Heart left ventricle (tissue), 13 donors: ENCODE data around the gene TMCO6.

Experiments used
- POLR2A ChIP-seq, 2 donors: fragments of 450-650 bp; IDR thresholded peaks; one replicate each; pipeline ENCODE4 v1.6.1; 2017; ENCODE audit warnings: antibody characterized with exemption in 2 of 2, mild to moderate bottlenecking in 2 of 2, moderate library complexity in 2 of 2
- TF ChIP-seq, protein P1 (sequence below), 12 donors: fragments of 200-600 bp; sonication (generic) in 4 of 12; IDR thresholded peaks; one replicate each; pipeline versions ENCODE4 v1.5.0 to v1.8.0; 2018 to 2022; ENCODE audit warnings: antibody characterized with exemption in 12 of 12, mild to moderate bottlenecking in 5 of 12
- donor health status: ischemic (EF 13 %, LVEDD 7.1; RV severe dilation, severe dysfunction).
- donor health status: DM: no; HTN: yes; CAD: no.
- donor health status: DM: no; HTN: no; CAD: no.
- donor health status: ischemic (EF 25% LVEDD 6.9; RV normal size, moderate dysfunction).
- donor health status: ischemic (EF 25% LVEDD 5.7; RV mildly dilated, moderate dysfunction).
- donor health status: ischemic (EF 35%, LVEDD 5.7; RV mildly dilated, moderate dysfunction).
- donor health status: nonischemic (EF 11% LVEDD 7.7; RV severe dilation, severe dysfunction).
- donor health status: DM: yes; HTN: yes; CAD: no.
- donor health status: PGD.
- donor health status: ischemic (EF 29% LVEDD 5.4; RV normal size, mild dysfunction).
- donor health status: nonischemic (EF 23%, LVEDD 6.1; RV moderate dilation, normal function).

DNA sequence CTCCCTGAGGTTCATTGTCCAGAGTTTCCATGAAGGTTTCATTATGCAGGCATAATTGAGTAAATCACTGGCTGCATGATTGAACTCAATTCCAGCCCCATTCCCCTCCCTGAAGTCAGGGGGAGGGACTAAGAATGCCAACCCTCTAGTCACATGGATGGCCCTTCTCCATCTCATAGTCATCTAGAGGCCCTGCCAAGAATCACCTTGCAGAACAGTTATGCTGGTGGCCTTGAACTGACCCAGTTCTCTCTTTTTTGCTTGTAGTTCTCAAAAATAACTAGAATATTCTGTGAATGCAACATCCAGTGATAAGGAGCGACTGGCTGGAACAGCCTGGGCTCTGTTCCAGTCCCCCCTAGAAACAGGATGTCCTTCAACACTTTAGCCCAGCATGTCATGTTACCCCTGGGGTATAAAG, 42.9 kb upstream of the TMCO6 start:
- no peak for TF ChIP-seq POLR2A (IDR thresholded peaks at IDR 0.05)
- TF ChIP-seq, protein P1, sequence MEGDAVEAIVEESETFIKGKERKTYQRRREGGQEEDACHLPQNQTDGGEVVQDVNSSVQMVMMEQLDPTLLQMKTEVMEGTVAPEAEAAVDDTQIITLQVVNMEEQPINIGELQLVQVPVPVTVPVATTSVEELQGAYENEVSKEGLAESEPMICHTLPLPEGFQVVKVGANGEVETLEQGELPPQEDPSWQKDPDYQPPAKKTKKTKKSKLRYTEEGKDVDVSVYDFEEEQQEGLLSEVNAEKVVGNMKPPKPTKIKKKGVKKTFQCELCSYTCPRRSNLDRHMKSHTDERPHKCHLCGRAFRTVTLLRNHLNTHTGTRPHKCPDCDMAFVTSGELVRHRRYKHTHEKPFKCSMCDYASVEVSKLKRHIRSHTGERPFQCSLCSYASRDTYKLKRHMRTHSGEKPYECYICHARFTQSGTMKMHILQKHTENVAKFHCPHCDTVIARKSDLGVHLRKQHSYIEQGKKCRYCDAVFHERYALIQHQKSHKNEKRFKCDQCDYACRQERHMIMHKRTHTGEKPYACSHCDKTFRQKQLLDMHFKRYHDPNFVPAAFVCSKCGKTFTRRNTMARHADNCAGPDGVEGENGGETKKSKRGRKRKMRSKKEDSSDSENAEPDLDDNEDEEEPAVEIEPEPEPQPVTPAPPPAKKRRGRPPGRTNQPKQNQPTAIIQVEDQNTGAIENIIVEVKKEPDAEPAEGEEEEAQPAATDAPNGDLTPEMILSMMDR (IDR thresholded peaks at IDR 0.05), result no peak
